KMS-11 (cell line): ENCODE measurements around the gene ANGEL1.

Experiments used
- H2AFZ ChIP-seq: fragments of 200-600 bp; sonication (generic); 2 replicates; pipeline ENCODE4 v1.6.1; 2016; ENCODE audit warnings: antibody characterized with exemption, mixed run types, low read depth
- H3K27ac ChIP-seq: fragments of 200-600 bp; sonication (generic); 2 replicates; pipeline ENCODE4 v1.6.1; 2016; ENCODE audit warnings: mild to moderate bottlenecking, mixed run types
- H3K27me3 ChIP-seq: fragments of 200-600 bp; sonication (generic); 2 replicates; pipeline ENCODE4 v1.6.1; 2017; ENCODE audit warnings: mild to moderate bottlenecking, low read depth, mixed run types, moderate library complexity; ENCODE audit not compliant: insufficient read depth
- H3K36me3 ChIP-seq: fragments of 200-600 bp; sonication (generic); 2 replicates; pipeline ENCODE4 v1.6.1; 2017; ENCODE audit warnings: mild to moderate bottlenecking, mixed run types; ENCODE audit not compliant: insufficient read depth
- H3K4me1 ChIP-seq: fragments of 200-600 bp; sonication (generic); 2 replicates; pipeline ENCODE4 v1.6.1; 2016; ENCODE audit warnings: mild to moderate bottlenecking, low read depth, mixed run types; ENCODE audit not compliant: poor library complexity, severe bottlenecking
- H3K4me2 ChIP-seq: fragments of 200-600 bp; sonication (generic); 2 replicates; pipeline ENCODE4 v1.7.0; 2016; ENCODE audit warnings: mild to moderate bottlenecking, mixed run types
- H3K4me3 ChIP-seq: fragments of 200-600 bp; sonication (generic); IDR thresholded peaks from 2 replicates; pipeline ENCODE4 v1.6.1; 2017; ENCODE audit warnings: low read depth, low read length, mixed read lengths; ENCODE audit not compliant: insufficient read depth
- H3K79me2 ChIP-seq: fragments of 200-600 bp; sonication (generic); 2 replicates; pipeline ENCODE4 v1.6.1; 2016; ENCODE audit warnings: low read depth, mixed run types; ENCODE audit not compliant: insufficient read depth
- H3K9ac ChIP-seq: fragments of 200-600 bp; sonication (generic); 2 replicates; pipeline ENCODE4 v1.6.1; 2016; ENCODE audit warnings: mild to moderate bottlenecking, mixed run types
- H4K20me1 ChIP-seq: fragments of 200-600 bp; sonication (generic); 2 replicates; pipeline ENCODE4 v1.6.1; 2016; ENCODE audit warnings: mild to moderate bottlenecking, mixed run types; ENCODE audit not compliant: insufficient read depth
- CTCF ChIP-seq: fragments of 200-600 bp; sonication (generic); conservative IDR thresholded peaks from 2 replicates; pipeline ENCODE4 v1.6.1; 2017; ENCODE audit warnings: low read depth, mild to moderate bottlenecking, antibody characterized with exemption, low read length, moderate library complexity, mixed read lengths

Gene ANGEL1

GRCh38 chr14:76774821-76775694, 37.6 kb downstream of the ANGEL1 start:
- Histone ChIP-seq H3K36me3 (no peaks in the 10 kb centered on the region), H3K9ac (no peak overlapping the region), H3K4me1 (no peaks in the 10 kb centered on the region), H2AFZ (no peak overlapping the region), H4K20me1 (no peaks in the 10 kb centered on the region), H3K4me3 (no peak overlapping the region), H3K27ac (no peak overlapping the region), H3K4me2 (no peak overlapping the region), H3K27me3 (no peaks in the 10 kb centered on the region), H3K79me2 (no peaks in the 10 kb centered on the region)
- TF ChIP-seq CTCF = no peak

- Histone ChIP-seq H3K4me3 (no peak overlapping the region), H4K20me1 (no peaks in the 10 kb centered on the region), H3K27ac (no peak overlapping the region), H3K27me3 (no peaks in the 10 kb centered on the region), H3K79me2 (no peaks in the 10 kb centered on the region), H3K36me3 (no peaks in the 10 kb centered on the region), H2AFZ (no peak overlapping the region), H3K4me2 (no peak overlapping the region), H3K4me1 (no peaks in the 10 kb centered on the region), H3K9ac (no peak overlapping the region)
- TF ChIP-seq CTCF = no peak
Measured at GRCh38 chr14:76773956-76774820, 38.5 kb downstream of the ANGEL1 start.

DNA sequence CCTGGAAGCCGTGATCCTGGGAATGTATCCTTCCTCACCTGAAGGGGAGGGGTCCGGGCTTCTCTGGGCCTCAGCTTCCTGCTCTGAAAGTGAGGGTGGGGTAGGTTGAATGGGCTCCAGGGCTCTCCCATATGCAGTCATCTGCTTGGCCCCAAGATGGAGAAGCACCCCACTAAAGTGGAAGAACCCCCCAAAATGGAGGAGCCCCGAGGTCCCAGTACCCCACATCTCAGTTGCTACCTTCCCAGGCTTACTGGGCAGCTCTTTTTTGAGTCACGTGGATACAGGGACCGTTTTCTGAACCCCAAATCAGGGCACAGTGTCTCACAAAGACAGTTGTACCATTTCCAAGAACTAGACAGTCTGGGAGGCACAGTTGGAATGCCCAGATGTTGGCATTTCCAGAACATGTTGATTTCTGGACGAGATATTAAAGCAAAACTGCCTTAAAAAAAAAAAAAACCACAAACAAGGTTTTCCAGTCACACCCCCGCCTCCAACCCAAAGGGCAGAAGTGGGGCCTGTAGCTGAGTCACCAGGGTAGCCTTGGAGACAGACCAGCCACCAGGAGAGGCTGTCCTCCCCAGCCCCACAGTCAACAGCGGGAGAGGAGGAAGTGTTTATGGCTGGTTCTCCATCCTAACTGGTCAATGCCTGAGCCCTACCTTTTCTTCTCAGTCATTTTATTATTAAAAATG, 39.3 kb downstream of the ANGEL1 start:
- Histone ChIP-seq H2AFZ (no peak overlapping the region), H3K4me1 (no peaks in the 10 kb centered on the region), H3K27ac (no peak overlapping the region), H4K20me1 (no peaks in the 10 kb centered on the region), H3K79me2 (no peaks in the 10 kb centered on the region), H3K4me2 (no peak overlapping the region), H3K27me3 (no peaks in the 10 kb centered on the region), H3K9ac (no peak overlapping the region), H3K4me3 (no peak overlapping the region), H3K36me3 (no peaks in the 10 kb centered on the region)
- TF ChIP-seq CTCF = no peak

GRCh38 chr14:76772300-76773187, 40.1 kb downstream of the ANGEL1 start:
- H3K4me2 ChIP-seq = no peak overlapping the region
- no peaks in the 10 kb centered on the region for H3K36me3 ChIP-seq
- no peaks in the 10 kb centered on the region for H3K4me1 ChIP-seq
- no peaks in the 10 kb centered on the region for H3K79me2 ChIP-seq
- H2AFZ ChIP-seq = no peak overlapping the region
- no peak overlapping the region for H3K4me3 ChIP-seq
- no peak overlapping the region for H3K9ac ChIP-seq
- no peaks in the 10 kb centered on the region for H4K20me1 ChIP-seq
- no peaks in the 10 kb centered on the region for H3K27me3 ChIP-seq
- no peak for TF ChIP-seq CTCF
- H3K27ac ChIP-seq = no peak overlapping the region
